GM23338 (cell line): ENCODE measurements around the gene ISY1. TPM values are rescaled to one million over a fixed set of nuclear protein-coding genes. Genes with fewer than 3 reads are reported as not detected.
A peak's percentile ranks its signal among the peaks of the same experiment; 100 is the strongest.

ENCODE experiments used
- ATAC-seq: fragments of 200-7000 bp; cut with Tn5 transposase; 3 replicates; pipeline ENCODE4 v1.9.1; 2020
- DNase-seq: peaks from one replicate; pipeline ENCODE4 v3.0.0-alpha.2; 2015; ENCODE audit warnings: low spot score
- H2AFZ ChIP-seq: fragments of 200-600 bp; sonication (generic); 2 replicates; pipeline ENCODE4 v1.8.0; 2016; ENCODE audit warnings: antibody characterized with exemption, mild to moderate bottlenecking, moderate library complexity
- H3F3A ChIP-seq: fragments of 200-600 bp; sonication (generic); replicated peaks from 2 replicates; pipeline ENCODE4 v1.8.0; 2017; ENCODE audit warnings: antibody characterized with exemption, mixed run types, low read depth
- H3K27ac ChIP-seq: fragments of 200-600 bp; sonication (generic); 2 replicates; pipeline ENCODE4 v1.6.1; 2016; ENCODE audit warnings: low read depth
- H3K27me3 ChIP-seq: fragments of 200-600 bp; sonication (generic); 2 replicates; pipeline ENCODE4 v1.8.0; 2016; ENCODE audit warnings: mild to moderate bottlenecking, mixed run types, moderate library complexity; ENCODE audit not compliant: insufficient read depth
- H3K36me3 ChIP-seq: fragments of 200-600 bp; sonication (generic); 2 replicates; pipeline ENCODE4 v1.8.0; 2016; ENCODE audit warnings: mild to moderate bottlenecking; ENCODE audit not compliant: insufficient read depth
- H3K4me1 ChIP-seq: fragments of 200-600 bp; sonication (generic); 2 replicates; pipeline ENCODE4 v1.8.0; 2016; ENCODE audit warnings: mild to moderate bottlenecking, moderate library complexity; ENCODE audit not compliant: insufficient read depth
- H3K4me2 ChIP-seq: fragments of 200-600 bp; sonication (generic); 2 replicates; pipeline ENCODE4 v1.7.1; 2017; ENCODE audit warnings: mixed run types
- H3K4me3 ChIP-seq: fragments of 200-600 bp; sonication (generic); 2 replicates; pipeline ENCODE4 v1.6.1; 2016; ENCODE audit warnings: mixed run types
- H3K79me2 ChIP-seq: fragments of 200-600 bp; sonication (generic); replicated peaks from 2 replicates; pipeline ENCODE4 v1.8.0; 2017; ENCODE audit warnings: mild to moderate bottlenecking; ENCODE audit not compliant: insufficient read depth
- H3K9me2 ChIP-seq: fragments of 200-600 bp; sonication (generic); 2 replicates; pipeline ENCODE4 v1.8.0; 2017; ENCODE audit not compliant: insufficient read depth
- H4K20me1 ChIP-seq: fragments of 200-600 bp; sonication (generic); replicated peaks from 2 replicates; pipeline ENCODE4 v1.8.0; 2017; ENCODE audit warnings: mild to moderate bottlenecking; ENCODE audit not compliant: insufficient read depth
- H3K27ac Mint-ChIP-seq: 2 replicates; pipeline ENCODE4 v1.8.0; 2020; ENCODE audit warnings: inconsistent platforms, mild to moderate bottlenecking, moderate library complexity, mixed read lengths
- H3K27me3 Mint-ChIP-seq: 3 replicates; pipeline ENCODE4 v1.8.0; 2022; ENCODE audit warnings: low read depth, mild to moderate bottlenecking, moderate library complexity, mixed read lengths, inconsistent platforms; ENCODE audit not compliant: insufficient read depth, poor library complexity
- H3K36me3 Mint-ChIP-seq: 3 replicates; pipeline ENCODE4 v1.8.0; 2021; ENCODE audit warnings: low read depth, mild to moderate bottlenecking, inconsistent platforms, moderate library complexity, mixed read lengths
- H3K4me1 Mint-ChIP-seq: 3 replicates; pipeline ENCODE4 v1.8.0; 2020; ENCODE audit warnings: mild to moderate bottlenecking, inconsistent platforms, mixed read lengths
- H3K4me3 Mint-ChIP-seq: 3 replicates; pipeline ENCODE4 v1.8.0; 2021; ENCODE audit warnings: moderate library complexity, mild to moderate bottlenecking, inconsistent platforms, mixed read lengths
- H3K9me3 Mint-ChIP-seq: 3 replicates; pipeline ENCODE4 v1.8.0; 2020; ENCODE audit warnings: moderate library complexity, mild to moderate bottlenecking, inconsistent platforms, mixed read lengths
- CREB1 ChIP-seq: fragments of 250-450 bp; sonication (Bioruptor Pico); IDR thresholded peaks from 2 replicates; pipeline ENCODE4 v1.5.0; 2020; ENCODE audit warnings: low read depth, mild to moderate bottlenecking, moderate library complexity
- EZH2 ChIP-seq: fragments of 200-600 bp; sonication (generic); IDR thresholded peaks from one replicate; pipeline ENCODE4 v1.8.0; 2017; ENCODE audit warnings: antibody characterized with exemption, mild to moderate bottlenecking, low read depth; ENCODE audit not compliant: unreplicated experiment
- EZH2phosphoT487 ChIP-seq: fragments of 200-600 bp; sonication (generic); IDR thresholded peaks from one replicate; pipeline ENCODE4 v1.8.1; 2018; ENCODE audit warnings: antibody characterized with exemption; ENCODE audit not compliant: unreplicated experiment
- JUNB ChIP-seq: IDR thresholded peaks from one replicate; pipeline ENCODE4 v1.6.1; 2016; ENCODE audit warnings: antibody characterized with exemption; ENCODE audit not compliant: unreplicated experiment
- NANOG ChIP-seq: IDR thresholded peaks from 2 replicates; pipeline ENCODE4 v1.6.1; 2016; ENCODE audit warnings: antibody characterized with exemption, borderline replicate concordance
- ZNF114 ChIP-seq: fragments of 250-450 bp; sonication (Bioruptor Pico); IDR thresholded peaks from 2 replicates; pipeline ENCODE4 v1.5.0; 2020; ENCODE audit warnings: mild to moderate bottlenecking, moderate library complexity
- ZNF331 ChIP-seq: fragments of 250-450 bp; sonication (Bioruptor Pico); IDR thresholded peaks from 2 replicates; pipeline ENCODE4 v1.5.0; 2020; ENCODE audit warnings: low read depth, mild to moderate bottlenecking, moderate library complexity
- ZNF462 ChIP-seq: fragments of 250-450 bp; sonication (Bioruptor Pico); IDR thresholded peaks from 2 replicates; pipeline ENCODE4 v1.5.0; 2020; ENCODE audit warnings: mild to moderate bottlenecking, moderate library complexity
- polyA plus RNA-seq: library from polyadenylated mRNA; unstranded; fragments of >200 nt; fragmentation: Nextera tagmentation; extraction: Ambion mirVana; gene quantifications from 2 replicates; pipeline ENCODE4 v1.2.1, GENCODE V29; 2016
- total RNA-seq: library from RNA; depleted of rRNA; stranded (reverse); fragments of >200 nt; shearing (Covaris generic); gene quantifications from 2 replicates; pipeline ENCODE4 v1.2.3, GENCODE V29; 2014
- TF ChIP-seq, protein P1 (sequence below), 2 experiments: fragments of 200-600 bp in 1 of 2; sonication (generic) in 1 of 2; conservative IDR thresholded peaks; 2 replicates each; pipeline versions ENCODE4 v1.5.1 to v1.6.1; 2016 to 2017; ENCODE audit warnings: antibody characterized with exemption in 2 of 2, low read depth in 2 of 2, mild to moderate bottlenecking in 2 of 2, moderate library complexity in 1 of 2

The ISY1 gene
- total and polyA plus RNA-seq, 2 experiments from 2014 or later: 11.3 to 23.6 TPM

- TF ChIP-seq ZNF462: no peak
- no peak for TF ChIP-seq JUNB
- TF ChIP-seq ZNF114: no peak
These were observed 44.3 kb downstream of the ISY1 start (continued) for GRCh38 chr3:129116482-129116946.

DNA sequence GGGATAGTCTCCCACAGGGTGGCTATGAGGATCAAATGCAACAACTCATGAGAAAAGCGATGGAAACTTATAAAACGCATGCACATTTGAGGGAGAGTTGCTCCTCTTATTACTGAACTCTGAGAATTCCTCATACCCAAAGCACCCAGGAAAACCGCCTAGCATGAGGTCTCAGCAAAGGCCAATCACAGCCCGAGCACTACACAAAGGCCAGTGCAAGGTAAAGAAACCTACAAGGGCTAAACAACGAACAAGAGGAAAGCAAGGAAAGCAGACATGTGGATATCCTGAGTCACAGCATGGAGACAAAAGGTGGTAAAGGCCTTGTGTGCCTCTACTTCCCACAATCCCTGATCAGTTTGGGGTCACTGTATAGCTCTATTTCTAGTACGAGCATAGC is 46.4 kb downstream of the ISY1 start:
- no peak for DNase-seq
- Histone ChIP-seq H4K20me1 (peaks cover 7% of the 10 kb centered on the region; the same call in 1 of the 2 replicates), H3K9me2 (no peaks in the 10 kb centered on the region), H3K27ac (peak overlapping the region; percentile 78), H3K4me3 (no peak overlapping the region), H3K4me2 (peak overlapping the region; percentile 51), H2AFZ (no peak overlapping the region), H3K36me3 (0 out of 2 replicates have a peak, but pooled peaks cover 3% of the 10 kb centered on the region), H3K4me1 (peaks cover 43% of the 10 kb centered on the region), H3K27me3 (no peaks in the 10 kb centered on the region), H3K79me2 (peaks cover 92% of the 10 kb centered on the region), H3F3A (no peaks in the 10 kb centered on the region)
- H3K27me3 Mint-ChIP-seq: peaks cover 3% of the 10 kb centered on the region
- peaks cover 8% of the 10 kb centered on the region for H3K36me3 Mint-ChIP-seq
- peaks cover 49% of the 10 kb centered on the region for H3K4me1 Mint-ChIP-seq
- peak; percentile 80 for ATAC-seq
- peak overlapping the region; percentile 95 for H3K27ac Mint-ChIP-seq
- no peak overlapping the region for H3K4me3 Mint-ChIP-seq
- no peaks in the 10 kb centered on the region for H3K9me3 Mint-ChIP-seq
- no peak for TF ChIP-seq CREB1 (CRISPR knock-in tag)
- TF ChIP-seq, protein P1, sequence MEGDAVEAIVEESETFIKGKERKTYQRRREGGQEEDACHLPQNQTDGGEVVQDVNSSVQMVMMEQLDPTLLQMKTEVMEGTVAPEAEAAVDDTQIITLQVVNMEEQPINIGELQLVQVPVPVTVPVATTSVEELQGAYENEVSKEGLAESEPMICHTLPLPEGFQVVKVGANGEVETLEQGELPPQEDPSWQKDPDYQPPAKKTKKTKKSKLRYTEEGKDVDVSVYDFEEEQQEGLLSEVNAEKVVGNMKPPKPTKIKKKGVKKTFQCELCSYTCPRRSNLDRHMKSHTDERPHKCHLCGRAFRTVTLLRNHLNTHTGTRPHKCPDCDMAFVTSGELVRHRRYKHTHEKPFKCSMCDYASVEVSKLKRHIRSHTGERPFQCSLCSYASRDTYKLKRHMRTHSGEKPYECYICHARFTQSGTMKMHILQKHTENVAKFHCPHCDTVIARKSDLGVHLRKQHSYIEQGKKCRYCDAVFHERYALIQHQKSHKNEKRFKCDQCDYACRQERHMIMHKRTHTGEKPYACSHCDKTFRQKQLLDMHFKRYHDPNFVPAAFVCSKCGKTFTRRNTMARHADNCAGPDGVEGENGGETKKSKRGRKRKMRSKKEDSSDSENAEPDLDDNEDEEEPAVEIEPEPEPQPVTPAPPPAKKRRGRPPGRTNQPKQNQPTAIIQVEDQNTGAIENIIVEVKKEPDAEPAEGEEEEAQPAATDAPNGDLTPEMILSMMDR (conservative IDR thresholded peaks at IDR 0.05; ENCODE audit: low read depth in 2 of 2): no peak
- no peak for TF ChIP-seq EZH2
- TF ChIP-seq EZH2phosphoT487: no peak
- no peak for TF ChIP-seq ZNF331 (CRISPR knock-in tag)
- TF ChIP-seq NANOG: no peak
- no peak for TF ChIP-seq ZNF462
